HepG2 (cell line): ENCODE measurements around the gene PTPRF. TPM values are rescaled to one million over a fixed set of nuclear protein-coding genes. Genes with fewer than 3 reads are reported as not detected.

Experiments
- HDAC1 ChIP-seq: sonication (generic); formaldehyde crosslinking; IDR thresholded peaks from 2 replicates; pipeline ENCODE4 v1.5.1; 2020; ENCODE audit warnings: mild to moderate bottlenecking, missing genetic modification reagents
- HNF4A ChIP-seq: sonication (generic); formaldehyde crosslinking; IDR thresholded peaks from 2 replicates; pipeline ENCODE4 v1.4.0; 2020; ENCODE audit warnings: missing genetic modification reagents
- HOXA3 ChIP-seq: sonication (generic); formaldehyde crosslinking; IDR thresholded peaks from 2 replicates; pipeline ENCODE4 v1.5.0; 2020; ENCODE audit warnings: missing genetic modification reagents
- NFIB ChIP-seq: sonication (generic); formaldehyde crosslinking; IDR thresholded peaks from 2 replicates; pipeline ENCODE4 v1.9.0; 2021; ENCODE audit warnings: missing genetic modification reagents, mild to moderate bottlenecking, borderline replicate concordance
- PPARG ChIP-seq: conservative IDR thresholded peaks from 2 replicates; pipeline ENCODE4 v1.6.1; 2016; ENCODE audit warnings: missing biosample characterization, missing genetic modification reagents
- RFXANK ChIP-seq: IDR thresholded peaks from 2 replicates; pipeline ENCODE4 v1.6.1; 2016
- SALL1 ChIP-seq: sonication (generic); formaldehyde crosslinking; IDR thresholded peaks from 2 replicates; pipeline ENCODE4 v1.8.0; 2022; ENCODE audit warnings: mild to moderate bottlenecking, missing genetic modification reagents
- ZBTB21 ChIP-seq: sonication (generic); formaldehyde crosslinking; IDR thresholded peaks from 2 replicates; pipeline ENCODE4 v1.4.0; 2020; ENCODE audit warnings: missing genetic modification reagents
- ZNF264 ChIP-seq: sonication (generic); formaldehyde crosslinking; IDR thresholded peaks from 2 replicates; pipeline ENCODE4 v1.4.0; 2020; ENCODE audit warnings: missing genetic modification reagents
- ZNF556 ChIP-seq: sonication (generic); formaldehyde crosslinking; IDR thresholded peaks from 2 replicates; pipeline ENCODE4 v1.4.0; 2020; ENCODE audit warnings: mild to moderate bottlenecking, missing genetic modification reagents, borderline replicate concordance
- ZNF607 ChIP-seq: sonication (generic); formaldehyde crosslinking; IDR thresholded peaks from 2 replicates; pipeline ENCODE4 v1.5.1; 2020; ENCODE audit warnings: missing genetic modification reagents, mild to moderate bottlenecking, borderline replicate concordance
- ZNF792 ChIP-seq: IDR thresholded peaks from 2 replicates; pipeline ENCODE4 v1.6.1; 2016
- ZNF883 ChIP-seq: sonication (generic); formaldehyde crosslinking; IDR thresholded peaks from 2 replicates; pipeline ENCODE4 v1.5.1; 2020; ENCODE audit warnings: mild to moderate bottlenecking, missing genetic modification reagents; ENCODE audit errors: not compliant biosample characterization
- polyA plus RNA-seq, 8 experiments: library from polyadenylated mRNA; depleted of rRNA in 3 of 8; stranded (reverse) in 7 of 8; unstranded in 1 of 8; fragments of >200 nt; fragmentation: Illumina TruSeq in 4 of 8; extraction: Trizol in 4 of 8; gene quantifications; 2 replicates each; pipeline versions ENCODE4 v1.2.1 to v1.2.3, GENCODE V29; 2011 to 2016; ENCODE audit warnings: low read depth in 4 of 8, missing spikeins in 1 of 8, mixed read lengths in 1 of 8; ENCODE audit not compliant: insufficient read depth in 1 of 8
- total RNA-seq, 5 experiments: library from RNA; depleted of rRNA; stranded (reverse); fragments of >200 nt; fragmentation: Illumina TruSeq; extraction: Trizol; gene quantifications; 2 replicates each; pipeline ENCODE4 v1.2.3, GENCODE V29; 2016; ENCODE audit warnings: low read depth in 1 of 5
- TF ChIP-seq, protein P1 (sequence below): sonication (generic); formaldehyde crosslinking; IDR thresholded peaks from 2 replicates; pipeline ENCODE4 v1.4.0; 2020; ENCODE audit warnings: missing genetic modification reagents
- TF ChIP-seq, protein P2 (sequence below): sonication (generic); formaldehyde crosslinking; IDR thresholded peaks from 2 replicates; pipeline ENCODE4 v1.9.0; 2021; ENCODE audit warnings: mild to moderate bottlenecking, missing genetic modification reagents
- TF ChIP-seq, protein P3 (sequence below): IDR thresholded peaks from 2 replicates; pipeline ENCODE4 v1.6.1; 2016; ENCODE audit warnings: low read depth, borderline replicate concordance
- TF ChIP-seq, protein P4 (sequence below): sonication (generic); formaldehyde crosslinking; IDR thresholded peaks from 2 replicates; pipeline ENCODE4 v1.4.0; 2020; ENCODE audit warnings: mild to moderate bottlenecking, missing genetic modification reagents
- TF ChIP-seq, protein P5 (sequence below): sonication (generic); formaldehyde crosslinking; conservative IDR thresholded peaks from 2 replicates; pipeline ENCODE4 v1.4.0; 2020; ENCODE audit warnings: missing genetic modification reagents

Gene PTPRF
- total and polyA plus RNA-seq, 2 of the 13 experiments (the other 11 are each of a cell fraction or from before 2014, with no cell fraction given) = 55.9 to 167 TPM

DNA sequence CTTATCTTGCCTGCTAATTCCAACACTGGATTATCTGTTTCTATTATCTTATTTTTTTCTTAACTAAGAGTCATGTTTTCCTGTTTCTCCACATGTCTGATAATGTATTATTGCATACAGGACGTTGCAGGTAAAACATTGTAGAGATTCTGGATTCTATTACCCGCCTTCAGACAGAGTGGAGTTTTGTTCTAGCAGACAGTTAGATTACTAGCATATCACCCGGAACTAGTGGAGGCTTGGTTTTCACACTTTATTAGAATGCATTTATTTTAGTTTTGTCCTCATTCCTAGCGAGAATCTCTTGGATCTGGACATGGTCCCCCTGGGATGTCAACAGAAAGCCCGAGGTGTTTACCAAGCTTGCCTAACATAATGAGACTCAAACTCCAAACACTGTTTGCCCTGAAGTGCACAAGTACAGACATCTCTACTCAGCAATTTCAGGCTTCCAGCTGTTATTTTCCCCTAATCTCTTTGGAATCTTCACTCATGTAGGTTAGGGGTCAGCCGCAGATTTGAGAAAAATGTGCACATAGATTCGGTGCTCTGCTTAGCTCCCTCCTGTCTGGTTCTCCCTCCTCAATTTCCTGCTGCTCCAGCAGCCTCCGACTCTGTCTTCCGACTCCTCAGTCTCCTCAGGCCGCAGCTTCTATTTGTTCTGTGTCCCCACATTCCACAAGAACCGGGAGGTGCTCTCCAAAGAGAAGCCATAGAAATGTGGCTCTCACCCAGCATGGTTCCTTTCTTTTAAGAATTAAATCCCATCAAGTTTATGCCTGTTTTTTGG is 36.8 kb upstream of the PTPRF start (continued):
- TF ChIP-seq, protein P1, sequence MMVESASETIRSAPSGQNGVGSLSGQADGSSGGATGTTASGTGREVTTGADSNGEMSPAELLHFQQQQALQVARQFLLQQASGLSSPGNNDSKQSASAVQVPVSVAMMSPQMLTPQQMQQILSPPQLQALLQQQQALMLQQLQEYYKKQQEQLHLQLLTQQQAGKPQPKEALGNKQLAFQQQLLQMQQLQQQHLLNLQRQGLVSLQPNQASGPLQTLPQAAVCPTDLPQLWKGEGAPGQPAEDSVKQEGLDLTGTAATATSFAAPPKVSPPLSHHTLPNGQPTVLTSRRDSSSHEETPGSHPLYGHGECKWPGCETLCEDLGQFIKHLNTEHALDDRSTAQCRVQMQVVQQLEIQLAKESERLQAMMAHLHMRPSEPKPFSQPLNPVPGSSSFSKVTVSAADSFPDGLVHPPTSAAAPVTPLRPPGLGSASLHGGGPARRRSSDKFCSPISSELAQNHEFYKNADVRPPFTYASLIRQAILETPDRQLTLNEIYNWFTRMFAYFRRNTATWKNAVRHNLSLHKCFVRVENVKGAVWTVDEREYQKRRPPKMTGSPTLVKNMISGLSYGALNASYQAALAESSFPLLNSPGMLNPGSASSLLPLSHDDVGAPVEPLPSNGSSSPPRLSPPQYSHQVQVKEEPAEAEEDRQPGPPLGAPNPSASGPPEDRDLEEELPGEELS (CRISPR knock-in tag) = peak; percentile 42; the same call in 1 of the 2 replicates
- TF ChIP-seq ZNF792 (CRISPR knock-in tag) (no peak), ZNF556 (CRISPR knock-in tag) (no peak), RFXANK (CRISPR knock-in tag) (no peak), ZNF264 (CRISPR knock-in tag) (peak; percentile 32; the same call in 1 of the 2 replicates), ZNF883 (CRISPR knock-in tag) (no peak), PPARG (CRISPR knock-in tag) (peak; percentile 91), HOXA3 (no peak; the same call in 1 of the 2 replicates), HDAC1 (no peak), ZBTB21 (CRISPR knock-in tag) (no peak), HNF4A (CRISPR knock-in tag) (peak; percentile 64), NFIB (CRISPR knock-in tag) (no peak), SALL1 (CRISPR knock-in tag) (peak; percentile 24; the same call in 1 of the 2 replicates), ZNF607 (CRISPR knock-in tag) (no peak)
- TF ChIP-seq, protein P2, sequence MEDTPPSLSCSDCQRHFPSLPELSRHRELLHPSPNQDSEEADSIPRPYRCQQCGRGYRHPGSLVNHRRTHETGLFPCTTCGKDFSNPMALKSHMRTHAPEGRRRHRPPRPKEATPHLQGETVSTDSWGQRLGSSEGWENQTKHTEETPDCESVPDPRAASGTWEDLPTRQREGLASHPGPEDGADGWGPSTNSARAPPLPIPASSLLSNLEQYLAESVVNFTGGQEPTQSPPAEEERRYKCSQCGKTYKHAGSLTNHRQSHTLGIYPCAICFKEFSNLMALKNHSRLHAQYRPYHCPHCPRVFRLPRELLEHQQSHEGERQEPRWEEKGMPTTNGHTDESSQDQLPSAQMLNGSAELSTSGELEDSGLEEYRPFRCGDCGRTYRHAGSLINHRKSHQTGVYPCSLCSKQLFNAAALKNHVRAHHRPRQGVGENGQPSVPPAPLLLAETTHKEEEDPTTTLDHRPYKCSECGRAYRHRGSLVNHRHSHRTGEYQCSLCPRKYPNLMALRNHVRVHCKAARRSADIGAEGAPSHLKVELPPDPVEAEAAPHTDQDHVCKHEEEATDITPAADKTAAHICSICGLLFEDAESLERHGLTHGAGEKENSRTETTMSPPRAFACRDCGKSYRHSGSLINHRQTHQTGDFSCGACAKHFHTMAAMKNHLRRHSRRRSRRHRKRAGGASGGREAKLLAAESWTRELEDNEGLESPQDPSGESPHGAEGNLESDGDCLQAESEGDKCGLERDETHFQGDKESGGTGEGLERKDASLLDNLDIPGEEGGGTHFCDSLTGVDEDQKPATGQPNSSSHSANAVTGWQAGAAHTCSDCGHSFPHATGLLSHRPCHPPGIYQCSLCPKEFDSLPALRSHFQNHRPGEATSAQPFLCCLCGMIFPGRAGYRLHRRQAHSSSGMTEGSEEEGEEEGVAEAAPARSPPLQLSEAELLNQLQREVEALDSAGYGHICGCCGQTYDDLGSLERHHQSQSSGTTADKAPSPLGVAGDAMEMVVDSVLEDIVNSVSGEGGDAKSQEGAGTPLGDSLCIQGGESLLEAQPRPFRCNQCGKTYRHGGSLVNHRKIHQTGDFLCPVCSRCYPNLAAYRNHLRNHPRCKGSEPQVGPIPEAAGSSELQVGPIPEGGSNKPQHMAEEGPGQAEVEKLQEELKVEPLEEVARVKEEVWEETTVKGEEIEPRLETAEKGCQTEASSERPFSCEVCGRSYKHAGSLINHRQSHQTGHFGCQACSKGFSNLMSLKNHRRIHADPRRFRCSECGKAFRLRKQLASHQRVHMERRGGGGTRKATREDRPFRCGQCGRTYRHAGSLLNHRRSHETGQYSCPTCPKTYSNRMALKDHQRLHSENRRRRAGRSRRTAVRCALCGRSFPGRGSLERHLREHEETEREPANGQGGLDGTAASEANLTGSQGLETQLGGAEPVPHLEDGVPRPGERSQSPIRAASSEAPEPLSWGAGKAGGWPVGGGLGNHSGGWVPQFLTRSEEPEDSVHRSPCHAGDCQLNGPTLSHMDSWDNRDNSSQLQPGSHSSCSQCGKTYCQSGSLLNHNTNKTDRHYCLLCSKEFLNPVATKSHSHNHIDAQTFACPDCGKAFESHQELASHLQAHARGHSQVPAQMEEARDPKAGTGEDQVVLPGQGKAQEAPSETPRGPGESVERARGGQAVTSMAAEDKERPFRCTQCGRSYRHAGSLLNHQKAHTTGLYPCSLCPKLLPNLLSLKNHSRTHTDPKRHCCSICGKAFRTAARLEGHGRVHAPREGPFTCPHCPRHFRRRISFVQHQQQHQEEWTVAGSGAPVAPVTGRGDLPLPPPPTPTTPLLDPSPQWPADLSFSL (CRISPR knock-in tag) = no peak
- TF ChIP-seq, protein P3, sequence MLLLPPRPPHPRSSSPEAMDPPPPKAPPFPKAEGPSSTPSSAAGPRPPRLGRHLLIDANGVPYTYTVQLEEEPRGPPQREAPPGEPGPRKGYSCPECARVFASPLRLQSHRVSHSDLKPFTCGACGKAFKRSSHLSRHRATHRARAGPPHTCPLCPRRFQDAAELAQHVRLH (CRISPR knock-in tag) = no peak
- TF ChIP-seq, protein P4, sequence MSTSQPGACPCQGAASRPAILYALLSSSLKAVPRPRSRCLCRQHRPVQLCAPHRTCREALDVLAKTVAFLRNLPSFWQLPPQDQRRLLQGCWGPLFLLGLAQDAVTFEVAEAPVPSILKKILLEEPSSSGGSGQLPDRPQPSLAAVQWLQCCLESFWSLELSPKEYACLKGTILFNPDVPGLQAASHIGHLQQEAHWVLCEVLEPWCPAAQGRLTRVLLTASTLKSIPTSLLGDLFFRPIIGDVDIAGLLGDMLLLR (CRISPR knock-in tag) = no peak
- TF ChIP-seq, protein P5, sequence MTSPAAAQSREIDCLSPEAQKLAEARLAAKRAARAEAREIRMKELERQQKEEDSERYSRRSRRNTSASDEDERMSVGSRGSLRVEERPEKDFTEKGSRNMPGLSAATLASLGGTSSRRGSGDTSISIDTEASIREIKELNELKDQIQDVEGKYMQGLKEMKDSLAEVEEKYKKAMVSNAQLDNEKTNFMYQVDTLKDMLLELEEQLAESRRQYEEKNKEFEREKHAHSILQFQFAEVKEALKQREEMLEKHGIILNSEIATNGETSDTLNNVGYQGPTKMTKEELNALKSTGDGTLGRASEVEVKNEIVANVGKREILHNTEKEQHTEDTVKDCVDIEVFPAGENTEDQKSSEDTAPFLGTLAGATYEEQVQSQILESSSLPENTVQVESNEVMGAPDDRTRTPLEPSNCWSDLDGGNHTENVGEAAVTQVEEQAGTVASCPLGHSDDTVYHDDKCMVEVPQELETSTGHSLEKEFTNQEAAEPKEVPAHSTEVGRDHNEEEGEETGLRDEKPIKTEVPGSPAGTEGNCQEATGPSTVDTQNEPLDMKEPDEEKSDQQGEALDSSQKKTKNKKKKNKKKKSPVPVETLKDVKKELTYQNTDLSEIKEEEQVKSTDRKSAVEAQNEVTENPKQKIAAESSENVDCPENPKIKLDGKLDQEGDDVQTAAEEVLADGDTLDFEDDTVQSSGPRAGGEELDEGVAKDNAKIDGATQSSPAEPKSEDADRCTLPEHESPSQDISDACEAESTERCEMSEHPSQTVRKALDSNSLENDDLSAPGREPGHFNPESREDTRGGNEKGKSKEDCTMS (CRISPR knock-in tag) = no peak
